H54 (cell line): ENCODE data around the gene LIPG.

Source experiments
- DNase-seq: peaks from one replicate; pipeline ENCODE4 v3.0.0; 2011; ENCODE audit warnings: low spot score, mixed read lengths; ENCODE audit not compliant: insufficient read length
- FAIRE-seq: peaks from 3 replicates; lab custom pipeline; 2011; peaks lifted over from hg19 to GRCh38; lab: Jason Lieb, UNC
- POLR2A ChIP-seq: IDR thresholded peaks from 2 replicates; pipeline ENCODE4 v1.6.1; 2011; ENCODE audit warnings: low read depth, mild to moderate bottlenecking, low read length

The LIPG gene

GRCh38 chr18:49597157-49597931 lies 35.5 kb downstream of the LIPG start:
- FAIRE-seq (no peak), DNase-seq (no peak)
- no peak for TF ChIP-seq POLR2A

GRCh38 chr18:49601211-49601610 lies 39.4 kb downstream of the LIPG start:
- TF ChIP-seq POLR2A = no peak
- FAIRE-seq (no peak), DNase-seq (no peak)

GRCh38 chr18:49608366-49609255 lies 46.8 kb downstream of the LIPG start:
- FAIRE-seq = no peak
- no peak for DNase-seq
- no peak for TF ChIP-seq POLR2A

- no peak for TF ChIP-seq POLR2A
- DNase-seq (peak; percentile 27), FAIRE-seq (no peak)
Measured at GRCh38 chr18:49609256-49610021, 47.6 kb downstream of the LIPG start.

- DNase-seq (no peak), FAIRE-seq (no peak)
- no peak for TF ChIP-seq POLR2A
Measured at GRCh38 chr18:49610022-49610445, 48.2 kb downstream of the LIPG start.

GRCh38 chr18:49611316-49611715 lies 49.5 kb downstream of the LIPG start:
- no peak for DNase-seq
- no peak for FAIRE-seq
- TF ChIP-seq POLR2A = no peak

- DNase-seq (no peak), FAIRE-seq (no peak)
- no peak for TF ChIP-seq POLR2A
Measured at GRCh38 chr18:49612515-49613033, 50.7 kb downstream of the LIPG start.

GRCh38 chr18:49613141-49613640 lies 51.3 kb downstream of the LIPG start:
- no peak for TF ChIP-seq POLR2A
- DNase-seq (no peak), FAIRE-seq (no peak)

GRCh38 chr18:49613641-49614151 lies 51.8 kb downstream of the LIPG start:
- no peak for FAIRE-seq
- no peak for DNase-seq
- TF ChIP-seq POLR2A = no peak

- no peak for TF ChIP-seq POLR2A
- no peak for FAIRE-seq
Measured at GRCh38 chr18:49616618-49617328, 54.9 kb downstream of the LIPG start.

GRCh38 chr18:49617329-49617695 lies 55.5 kb downstream of the LIPG start:
- no peak for TF ChIP-seq POLR2A
- FAIRE-seq = no peak
- DNase-seq = no peak

More at GRCh38 chr18:49616618-49617328, 54.9 kb downstream of the LIPG start:
- no peak for DNase-seq

GRCh38 chr18:49617865-49618264 lies 56.0 kb downstream of the LIPG start:
- DNase-seq = no peak
- FAIRE-seq = no peak
- TF ChIP-seq POLR2A = no peak
